Right cardiac atrium (tissue), 5 donors: ENCODE data around the gene PEPD. TPM values are rescaled to one million over a fixed set of nuclear protein-coding genes. Genes with fewer than 3 reads are reported as not detected.
A peak's percentile ranks its signal among the peaks of the same experiment; 100 is the strongest.

Source experiments
- ATAC-seq, 2 donors: fragments of 200-7000 bp; cut with Tn5 transposase; one replicate each; pipeline versions ENCODE4 v1.8.0 to v1.9.1; 2020; ENCODE audit warnings: moderate library complexity in 2 of 2, mild to moderate bottlenecking in 1 of 2
- DNase-seq, 3 donors: peaks; one replicate each; pipeline ENCODE4 v3.0.0-alpha.2; 2020
- H3K27ac ChIP-seq: one replicate; pipeline ENCODE4 v1.5.1; 2013; ENCODE audit warnings: mild to moderate bottlenecking, low read length, control low read depth, moderate library complexity
- H3K27me3 ChIP-seq: one replicate; pipeline ENCODE4 v1.6.1; 2013; ENCODE audit not compliant: control insufficient read depth, insufficient read depth
- H3K4me1 ChIP-seq: one replicate; pipeline ENCODE4 v1.6.1; 2013; ENCODE audit warnings: low read length; ENCODE audit not compliant: control insufficient read depth, insufficient read depth
- H3K4me3 ChIP-seq: one replicate; pipeline ENCODE4 v1.5.1; 2013; ENCODE audit warnings: low read length, control low read depth
- H3K9me3 ChIP-seq: one replicate; pipeline ENCODE4 v1.6.1; 2013; ENCODE audit warnings: low read length; ENCODE audit not compliant: control insufficient read depth
- WGBS: extraction: QIAGEN DNeasy Blood & Tissue Kit; methylation state at CpG from one replicate; pipeline ENCODE4 v1.1.7; 2013; 5-methylcytosine and 5-hydroxymethylcytosine counted together
- intact Hi-C, 4 donors: fragments of 100-400 bp; cut with DNase I; formaldehyde crosslinking; loops; one replicate each; pipeline versions ENCODE4 v1.11.0 to v1.14.0; 2022 to 2023
- polyA plus RNA-seq: library from polyadenylated mRNA; stranded (reverse); fragments of 200-250 nt; gene quantifications from one replicate; pipeline ENCODE4 v1.2.3, GENCODE V29; 2013
- total RNA-seq, 4 donors: library from RNA; stranded (reverse); fragmentation: NEBNext Ultra II Directional; extraction: Animal tissue kit (Norgen Biotek cat#: 25700); gene quantifications; one replicate each; pipeline ENCODE4 v1.2.1, GENCODE V29; 2021
- donor health status: healthy with polysubstance abuse.
- donor health status: DM: no; HTN: yes; CAD: no.
- donor health status: DM: no; HTN: no; CAD: no.
- donor health status: DM: no; HTN: yes; CAD: no; lungs with severe emphysema.
- donor health status: DM: yes; HTN: yes; CAD: no.

PEPD gene
- total and polyA plus RNA-seq, 5 donors: 27.7 to 37.5 (median 34.4) TPM

- peaks cover 4% of the 10 kb centered on the region for H3K4me1 ChIP-seq
- WGBS: 85% methylated on average over 4 of the region's 4 CpGs
- H3K9me3 ChIP-seq: no peaks in the 10 kb centered on the region
- no peak for ATAC-seq
- intact Hi-C loops: no loop called here
- no peak for DNase-seq
- no peaks in the 10 kb centered on the region for H3K27me3 ChIP-seq
- no peak overlapping the region for H3K27ac ChIP-seq
- no peak overlapping the region for H3K4me3 ChIP-seq
These were observed 139.6 kb downstream of the PEPD start for GRCh38 chr19:33382006-33382405.

DNA sequence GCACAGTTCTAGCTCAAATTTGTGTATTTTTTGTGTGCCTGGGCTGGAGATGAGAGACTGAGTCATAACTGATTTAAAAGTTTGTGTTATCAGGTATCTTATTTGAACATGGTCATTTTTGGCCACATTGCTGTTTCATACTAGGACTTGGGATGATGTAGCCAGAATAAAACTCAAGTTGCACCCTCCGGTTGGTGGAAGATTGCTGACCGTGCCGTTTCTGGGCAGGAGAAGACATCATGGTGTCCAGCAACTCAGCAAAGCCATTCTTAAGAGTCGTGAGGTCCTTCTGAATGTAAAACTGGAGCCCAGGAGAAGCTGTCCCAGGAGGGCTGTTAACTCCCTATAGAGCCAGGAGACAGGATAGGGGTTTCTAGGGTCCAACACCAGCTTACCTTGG, 140.5 kb downstream of the PEPD start:
- no peak overlapping the region for H3K4me3 ChIP-seq
- peaks cover 4% of the 10 kb centered on the region for H3K4me1 ChIP-seq
- H3K27me3 ChIP-seq: no peaks in the 10 kb centered on the region
- no peak for DNase-seq
- ATAC-seq: no peak
- H3K9me3 ChIP-seq: no peaks in the 10 kb centered on the region
- no peak overlapping the region for H3K27ac ChIP-seq
- intact Hi-C loops: no loop called here
- WGBS: 82% methylated on average over 4 of the region's 4 CpGs

DNA sequence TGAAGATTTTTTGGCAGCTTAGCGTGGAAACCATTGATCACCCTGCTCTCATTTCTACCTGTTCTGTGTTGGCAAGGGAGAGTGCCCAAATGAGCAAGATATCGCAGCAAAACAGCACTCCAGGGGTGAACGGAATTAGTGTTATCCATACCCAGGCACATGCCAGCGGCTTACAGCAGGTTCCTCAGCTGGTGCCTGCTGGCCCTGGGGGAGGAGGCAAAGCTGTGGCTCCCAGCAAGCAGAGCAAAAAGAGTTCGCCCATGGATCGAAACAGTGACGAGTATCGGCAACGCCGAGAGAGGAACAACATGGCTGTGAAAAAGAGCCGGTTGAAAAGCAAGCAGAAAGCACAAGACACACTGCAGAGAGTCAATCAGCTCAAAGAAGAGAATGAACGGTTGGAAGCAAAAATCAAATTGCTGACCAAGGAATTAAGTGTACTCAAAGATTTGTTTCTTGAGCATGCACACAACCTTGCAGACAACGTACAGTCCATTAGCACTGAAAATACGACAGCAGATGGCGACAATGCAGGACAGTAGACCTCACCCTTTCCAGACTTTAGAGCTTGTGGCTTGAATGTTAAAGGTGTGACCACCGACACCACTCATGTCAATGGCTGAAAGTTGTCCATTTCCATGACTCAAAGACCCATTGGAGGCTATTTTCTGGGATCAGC, 142.3 kb downstream of the PEPD start:
- Histone ChIP-seq H3K9me3 (no peaks in the 10 kb centered on the region), H3K4me3 (no peak overlapping the region), H3K27ac (no peak overlapping the region), H3K4me1 (peaks cover 6% of the 10 kb centered on the region), H3K27me3 (no peaks in the 10 kb centered on the region)
- intact Hi-C loops: loop anchor here in 1 of 4 donors (10.0 kb wide), 1 partner anchor 74 kb away; the partner anchor contains the start of gene CEBPA
- WGBS: 94% methylated on average over 16 of the region's 16 CpGs
- DNase-seq (no peak), ATAC-seq (no peak)

- DNase-seq (no peak), ATAC-seq (no peak)
- H3K9me3 ChIP-seq: no peaks in the 10 kb centered on the region
- intact Hi-C loops: loop anchor here in 1 of 4 donors (10.0 kb wide), 1 partner anchor 73 kb away; the partner anchor contains the start of gene CEBPA
- H3K27me3 ChIP-seq: no peaks in the 10 kb centered on the region
- no peak overlapping the region for H3K27ac ChIP-seq
- H3K4me1 ChIP-seq: peaks cover 6% of the 10 kb centered on the region
- H3K4me3 ChIP-seq: no peak overlapping the region
- 76% methylated on average over 12 of the region's 12 CpGs for WGBS
These were observed 143.8 kb downstream of the PEPD start for GRCh38 chr19:33377586-33378475.

GRCh38 chr19:33376941-33377557, 144.5 kb downstream of the PEPD start:
- Histone ChIP-seq H3K9me3 (no peaks in the 10 kb centered on the region), H3K27ac (peak overlapping the region; percentile 60), H3K4me1 (peaks cover 6% of the 10 kb centered on the region), H3K4me3 (no peak overlapping the region), H3K27me3 (no peaks in the 10 kb centered on the region)
- ATAC-seq: no peak
- no peak for DNase-seq
- intact Hi-C loops: loop anchor here in 1 of 4 donors (10.0 kb wide), 1 partner anchor 72 kb away; the partner anchor contains the start of gene CEBPA
- WGBS: 74% methylated on average over 7 of the region's 7 CpGs

- peak in 1 of 2 donors; percentile 59 for ATAC-seq
- Histone ChIP-seq H3K9me3 (no peaks in the 10 kb centered on the region), H3K27ac (no peak overlapping the region), H3K4me3 (no peak overlapping the region), H3K4me1 (peaks cover 6% of the 10 kb centered on the region), H3K27me3 (no peaks in the 10 kb centered on the region)
- 58% methylated on average over 2 of the region's 2 CpGs for WGBS
- intact Hi-C loops: loop anchor here in 1 of 4 donors (10.0 kb wide), 1 partner anchor 72 kb away; the partner anchor contains the start of gene CEBPA
- DNase-seq: peak; percentile 82 to 93 (median 88)
These were observed 145.2 kb downstream of the PEPD start for GRCh38 chr19:33376423-33376822.

DNA sequence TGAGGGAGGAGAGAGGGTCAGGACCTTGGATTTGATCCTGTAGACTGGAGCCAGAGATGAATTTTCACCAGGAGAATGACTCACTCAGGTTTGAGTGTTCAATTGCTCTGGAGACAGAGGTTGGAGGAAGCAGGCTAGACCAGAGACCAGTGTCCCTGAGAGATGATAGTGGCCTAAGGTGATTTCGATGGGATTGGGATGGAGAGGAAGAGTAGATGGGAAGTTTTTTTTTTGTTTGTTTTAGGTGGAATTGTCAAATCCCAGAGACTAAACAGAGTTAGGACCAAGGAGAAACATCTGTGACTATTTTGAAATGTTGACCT, 145.8 kb downstream of the PEPD start:
- ATAC-seq: no peak
- 71% methylated on average over 1 of the region's 1 CpG for WGBS
- intact Hi-C loops: loop anchor here in 1 of 4 donors (10.0 kb wide), 1 partner anchor 71 kb away; the partner anchor contains the start of gene CEBPA
- Histone ChIP-seq H3K27ac (peak overlapping the region; percentile 36), H3K9me3 (no peaks in the 10 kb centered on the region), H3K4me3 (peak overlapping the region; percentile 5), H3K4me1 (peaks cover 6% of the 10 kb centered on the region), H3K27me3 (no peaks in the 10 kb centered on the region)
- DNase-seq: no peak

GRCh38 chr19:33375156-33375836, 146.3 kb downstream of the PEPD start:
- H3K27me3 ChIP-seq: no peaks in the 10 kb centered on the region
- intact Hi-C loops: loop anchor here in 1 of 4 donors (10.0 kb wide), 1 partner anchor 70 kb away; the partner anchor contains the start of gene CEBPA
- no peak for ATAC-seq
- DNase-seq: no peak
- 72% methylated on average over 9 of the region's 9 CpGs for WGBS
- H3K4me3 ChIP-seq: peak overlapping the region; percentile 89
- H3K27ac ChIP-seq: peak overlapping the region; percentile 36
- H3K4me1 ChIP-seq: peaks cover 6% of the 10 kb centered on the region
- H3K9me3 ChIP-seq: no peaks in the 10 kb centered on the region

DNA sequence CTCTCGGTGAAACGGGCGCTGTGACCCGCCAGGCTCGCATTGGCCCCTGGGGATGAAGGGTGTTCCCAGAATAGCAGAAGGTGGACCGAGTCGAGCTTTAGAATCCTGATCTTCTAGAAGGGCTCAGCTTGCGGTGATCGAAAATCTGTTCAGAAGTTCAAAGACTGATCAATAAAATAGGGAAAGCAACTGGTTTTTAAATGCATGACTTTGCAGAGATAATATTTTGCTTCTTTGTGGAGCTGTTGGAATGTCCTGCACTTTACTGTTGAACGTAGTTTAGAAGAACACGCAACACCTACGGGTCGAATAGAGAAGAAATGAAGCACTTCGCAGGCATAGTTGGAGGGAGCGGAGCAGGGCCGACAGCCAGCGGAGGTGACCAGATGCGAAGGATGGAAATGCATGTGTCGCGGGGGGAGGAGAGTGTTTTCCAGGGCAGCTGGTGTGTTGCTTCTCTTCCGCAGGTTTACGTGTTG, 147.3 kb downstream of the PEPD start:
- Histone ChIP-seq H3K9me3 (no peaks in the 10 kb centered on the region), H3K4me1 (peaks cover 6% of the 10 kb centered on the region), H3K4me3 (peak overlapping the region; percentile 89), H3K27ac (peak overlapping the region; percentile 99), H3K27me3 (no peaks in the 10 kb centered on the region)
- intact Hi-C loops: loop anchor here in 1 of 4 donors (10.0 kb wide), 1 partner anchor 69 kb away; the partner anchor contains the start of gene CEBPA
- no peak for ATAC-seq
- WGBS: 3% methylated on average over 22 of the region's 22 CpGs
- peak in 1 of 3 donors; percentile 64 for DNase-seq
